DMS53 treated with DMSO at 0.1 percent for 48 hours (cell line): ENCODE results near the gene NPPA.
"Not testable (repeated sequence)": the region's sequence is repeated elsewhere in the genome, so short reads cannot be mapped to it uniquely, and the experiment has no call there.

Experiments used
- DNase-seq: peaks from one replicate; lab custom pipeline; 2025; ENCODE audit not compliant: unreplicated experiment; lab: John Stamatoyannopoulos, UW

NPPA gene

DNA sequence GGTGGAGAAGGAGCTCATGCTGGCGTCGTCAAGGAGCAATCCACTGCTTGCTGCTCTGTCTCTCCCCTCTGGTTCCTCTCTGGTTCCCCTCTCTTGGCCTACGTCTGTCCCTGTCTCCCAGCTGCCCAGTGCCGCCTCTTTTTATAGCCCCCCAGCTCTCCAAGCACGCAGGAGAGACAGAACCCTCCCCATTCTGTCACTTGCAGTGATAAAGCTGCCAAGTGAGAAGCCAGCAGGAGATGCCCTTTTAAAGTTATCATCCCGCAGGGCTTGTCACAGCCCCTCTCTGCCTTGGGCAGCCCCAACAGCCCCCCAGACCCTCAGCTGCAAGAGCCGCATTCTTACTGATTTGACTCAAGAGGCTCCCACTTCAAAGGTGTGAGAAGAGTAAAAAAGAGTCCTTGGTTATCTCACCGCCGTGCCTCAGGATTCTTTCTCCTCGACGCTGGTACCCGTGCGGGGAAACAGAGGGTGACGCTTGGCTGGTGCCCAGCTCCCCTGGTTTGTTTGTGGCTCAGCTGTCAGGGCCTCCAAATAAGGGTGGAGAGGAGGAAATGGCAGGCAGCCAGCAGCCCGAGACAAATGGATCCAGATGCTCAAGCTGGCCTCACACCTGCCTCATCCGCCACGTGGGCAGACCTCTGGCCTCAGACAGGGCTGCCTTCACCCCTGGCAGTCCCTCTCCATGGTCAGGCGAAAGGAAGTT, at the start of gene NPPA:
Gene NPPA (minus strand): TSS at position 117 of the 706 bp plus-strand sequence. CDS start 99 bp downstream, at position 18.
- peak; percentile 77 for DNase-seq

- not testable (repeated sequence) for DNase-seq
Measured at GRCh38 chr1:11894501-11894900, 46.9 kb upstream of the NPPA start.

DNA sequence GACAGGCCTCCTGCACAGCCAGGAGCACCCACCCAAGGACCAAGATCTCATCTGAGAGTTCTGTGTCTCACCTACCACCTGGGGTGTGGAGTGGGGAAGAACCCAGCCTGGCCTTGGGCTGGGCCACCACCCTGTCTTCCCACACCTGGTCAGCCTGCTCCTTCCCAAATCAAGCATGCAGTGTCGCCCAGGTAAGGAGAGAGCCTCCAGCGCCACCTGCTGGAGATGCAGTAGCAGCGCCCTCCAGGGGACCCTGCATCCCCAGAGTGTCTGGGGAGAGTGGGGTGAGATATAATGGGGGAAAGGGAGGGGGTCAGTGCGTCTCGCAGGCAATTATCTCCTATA, 46.3 kb upstream of the NPPA start:
- DNase-seq: peak; percentile 50

- no peak for DNase-seq
Measured at GRCh38 chr1:11891433-11892186, 44.0 kb upstream of the NPPA start.

DNA sequence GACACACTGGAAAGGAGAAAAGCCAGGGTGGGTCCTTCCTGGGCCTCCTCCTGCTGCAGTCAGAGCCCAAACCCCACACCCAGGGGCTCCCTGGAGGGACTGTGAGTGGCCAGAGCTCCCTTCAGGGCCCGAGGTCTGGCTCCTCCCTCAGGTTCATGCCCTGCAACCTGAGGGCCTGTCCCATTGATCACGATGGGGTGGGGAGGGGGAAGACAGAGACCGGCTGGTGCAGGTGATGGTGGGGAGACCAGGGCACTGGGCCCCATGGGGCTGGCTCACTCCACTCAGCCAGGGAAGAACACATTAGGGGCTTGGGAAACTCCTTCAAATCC, 41.3 kb upstream of the NPPA start:
- no peak for DNase-seq

DNA sequence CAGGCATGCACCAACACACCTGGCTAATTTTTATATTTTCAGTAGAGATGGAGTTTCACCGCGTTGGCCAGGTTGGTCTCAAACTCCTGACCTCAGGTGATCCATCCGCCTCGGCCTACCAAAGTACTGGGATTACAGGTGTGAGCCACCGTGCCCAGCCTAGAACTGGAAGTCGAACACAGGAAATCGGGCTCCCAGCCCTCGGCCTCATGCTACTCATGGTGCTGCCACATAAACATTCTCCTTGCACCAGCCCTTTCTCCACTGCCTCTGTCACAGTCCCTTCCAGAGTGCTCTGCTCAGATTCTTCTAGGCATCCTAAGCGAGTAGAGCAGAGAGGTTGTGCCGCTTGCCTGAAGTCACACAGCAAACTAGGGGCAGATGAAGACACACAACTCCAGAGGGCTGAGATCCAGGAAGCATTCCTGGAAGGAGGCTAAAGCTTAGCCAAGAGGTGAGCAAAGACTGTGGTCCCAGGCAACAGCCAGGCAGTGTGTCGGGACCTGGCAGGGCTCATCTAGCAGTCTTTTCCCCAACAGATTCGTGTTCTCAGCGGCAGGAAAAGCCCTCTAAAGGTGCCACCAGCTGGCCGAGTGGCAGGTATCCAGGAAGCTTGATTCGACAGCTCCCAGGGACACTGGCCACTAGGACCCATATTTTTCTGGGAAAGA, 40.8 kb upstream of the NPPA start:
- no peak for DNase-seq

DNA sequence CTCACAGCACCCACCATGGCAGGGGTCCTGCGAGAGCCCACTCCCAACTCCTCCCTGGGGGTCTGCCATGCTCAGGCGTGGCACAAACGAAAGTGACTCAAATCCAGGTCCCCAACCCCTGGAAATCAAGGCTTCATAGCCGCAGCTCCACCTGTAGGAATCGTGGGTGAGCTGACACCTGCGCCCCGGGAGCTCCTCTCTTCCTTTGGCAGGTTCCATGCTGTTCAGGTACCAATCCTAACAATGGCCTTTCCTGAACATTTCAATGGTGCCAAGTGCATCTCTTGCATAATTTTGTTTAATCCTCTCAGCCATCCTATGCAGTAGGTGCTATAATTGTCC, 40.1 kb upstream of the NPPA start:
- DNase-seq: no peak

DNA sequence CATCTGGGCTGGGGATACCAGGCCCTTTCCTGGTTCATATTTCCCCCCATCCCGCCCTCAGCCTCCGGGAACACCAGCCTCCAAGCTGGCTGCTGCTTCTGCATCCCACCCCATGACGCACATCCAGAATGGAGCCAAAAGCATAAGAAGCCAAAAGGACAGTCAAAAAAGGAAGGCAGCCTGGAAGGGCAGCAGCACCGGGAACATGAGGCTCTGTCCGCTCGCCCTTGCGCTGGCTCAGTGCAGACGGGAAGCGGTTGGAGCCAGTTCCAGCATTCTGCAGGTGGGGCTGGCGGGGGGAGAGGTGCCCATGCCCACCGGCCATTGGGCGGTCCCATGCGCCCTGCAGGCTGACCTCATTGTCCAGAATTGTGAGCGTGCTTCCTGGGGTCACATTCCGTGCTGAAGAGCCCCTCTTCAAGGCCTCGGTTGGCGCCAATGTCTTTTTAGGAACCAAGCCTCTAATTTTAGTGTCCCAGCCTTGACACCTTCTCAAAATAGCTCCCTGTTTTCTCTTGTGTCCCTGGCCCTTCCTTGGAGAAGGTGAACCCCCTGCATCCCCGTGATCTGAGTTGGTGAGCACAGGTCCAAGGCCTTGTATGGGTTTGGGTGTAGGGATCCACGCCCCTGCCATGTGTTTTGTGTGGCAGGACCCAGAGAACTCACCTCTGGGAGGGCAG, 39.5 kb upstream of the NPPA start:
- DNase-seq: no peak

GRCh38 chr1:11885916-11886315, 38.3 kb upstream of the NPPA start:
- no peak for DNase-seq

DNA sequence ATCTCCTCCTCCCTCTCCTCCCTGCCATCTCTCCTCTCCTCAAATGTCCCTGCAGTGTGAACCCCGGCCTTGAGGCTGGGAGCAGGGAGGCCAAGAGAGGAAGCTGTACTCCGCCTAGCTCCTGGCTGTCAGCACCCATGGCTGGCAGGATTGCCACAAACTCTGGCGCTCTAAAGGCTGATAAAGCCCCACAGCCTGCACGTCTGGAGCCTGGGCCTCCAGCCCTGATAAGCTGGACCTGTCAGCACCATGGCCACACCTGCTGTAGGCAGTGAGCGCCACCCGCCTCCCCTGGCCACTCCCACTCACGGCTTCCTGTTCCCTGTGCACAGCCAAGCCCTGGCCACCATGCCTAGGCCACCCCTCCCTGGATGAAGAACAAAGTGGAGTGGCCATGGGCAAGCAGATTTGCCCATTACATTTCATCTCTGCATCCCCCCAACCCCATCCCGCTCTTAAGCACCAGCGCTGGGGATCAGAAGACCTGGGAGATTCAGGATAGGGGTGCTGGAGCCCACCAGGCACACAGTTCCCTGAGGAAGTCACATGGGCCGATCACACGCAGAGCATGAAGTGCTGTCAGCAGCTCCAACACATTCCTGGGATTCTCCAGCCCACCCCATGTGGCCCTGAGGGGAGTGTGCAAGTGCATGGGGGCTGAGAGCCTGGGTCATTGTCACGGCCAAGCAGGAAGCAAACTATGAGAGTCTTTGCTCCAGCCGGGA, 35.4 kb upstream of the NPPA start:
- DNase-seq: no peak

GRCh38 chr1:11881749-11882441, 34.3 kb upstream of the NPPA start:
- no peak for DNase-seq

DNA sequence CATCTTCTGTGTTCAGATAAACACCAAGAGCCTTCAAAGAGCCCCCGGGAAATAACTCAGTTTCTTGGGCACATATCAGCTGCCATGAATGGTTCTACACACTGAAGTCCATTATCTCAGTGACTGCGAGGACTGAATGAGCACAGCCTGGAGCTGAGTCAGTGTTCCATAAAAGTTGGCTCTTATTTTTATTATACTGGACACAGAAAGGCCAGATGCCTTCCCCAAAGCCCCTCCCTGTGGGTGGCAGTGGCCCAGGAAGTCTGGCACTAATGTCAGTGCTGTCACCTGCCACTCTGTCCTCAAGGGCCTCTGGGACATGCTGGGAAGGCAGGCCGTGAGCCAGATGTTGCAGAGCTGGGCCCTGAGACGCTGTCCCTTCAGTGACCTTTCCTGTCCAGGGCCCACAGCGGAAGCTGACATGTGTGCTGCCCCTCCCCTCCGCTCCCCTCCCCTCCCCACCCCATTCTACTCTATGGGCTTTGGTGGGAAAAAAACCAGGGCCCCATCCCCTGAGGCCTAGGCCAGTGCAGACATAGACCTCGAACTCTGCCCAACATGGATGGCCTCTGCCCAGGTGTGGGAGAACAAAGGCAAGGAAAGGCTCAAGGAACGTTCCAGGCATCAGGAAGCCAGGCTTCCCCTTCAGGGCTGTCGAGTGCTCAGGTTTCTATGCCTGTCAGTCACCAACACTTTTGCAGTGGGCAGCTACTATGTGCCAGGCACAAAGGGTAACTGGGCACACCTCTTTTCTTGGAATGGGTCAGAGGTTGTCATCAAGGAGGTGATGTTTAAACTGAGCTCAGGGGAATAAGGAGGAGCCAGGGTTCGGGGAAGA, 33.5 kb upstream of the NPPA start:
- DNase-seq: no peak

GRCh38 chr1:11880181-11880575, 32.6 kb upstream of the NPPA start:
- DNase-seq: no peak

GRCh38 chr1:11879311-11880180, 32.0 kb upstream of the NPPA start:
- DNase-seq: no peak

- no peak for DNase-seq
Measured at GRCh38 chr1:11878891-11879190, 31.3 kb upstream of the NPPA start.

- no peak for DNase-seq
Measured at GRCh38 chr1:11878081-11878890, 30.7 kb upstream of the NPPA start.

- no peak for DNase-seq
Measured at GRCh38 chr1:11877074-11877473, 29.5 kb upstream of the NPPA start.

DNA sequence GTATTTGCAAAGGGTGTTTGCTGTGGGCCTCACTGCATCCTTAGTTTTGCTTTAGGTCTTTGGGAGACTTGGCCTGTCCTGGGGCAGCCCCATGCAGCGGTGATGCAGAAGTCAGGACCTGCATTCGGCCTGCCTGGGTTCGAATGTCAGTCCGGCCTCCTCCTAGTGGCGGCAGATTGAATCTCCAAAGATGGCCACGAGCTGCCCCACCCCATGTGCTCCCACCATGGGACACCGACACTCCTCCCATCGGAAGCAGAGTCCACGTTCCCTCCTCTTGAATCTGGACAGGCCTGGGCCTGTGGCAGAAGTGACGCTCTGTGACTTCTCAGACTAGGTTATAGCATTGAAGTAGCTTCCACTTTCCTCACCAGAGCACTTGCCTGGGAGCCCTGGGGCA, 27.5 kb upstream of the NPPA start:
- no peak for DNase-seq
